IPS DF 6.9 (cell line): Measurements from ENCODE around the gene CD180.
"Not testable (repeated sequence)": the region's sequence is repeated elsewhere in the genome, so short reads cannot be mapped to it uniquely, and the experiment has no call there.

Experiments used
- DNase-seq: peaks from one replicate; pipeline ENCODE4 v3.0.0-alpha.2; 2013; ENCODE audit warnings: low read depth, low spot score
- H3K27ac ChIP-seq: one replicate; pipeline ENCODE4 v1.5.1; 2013; ENCODE audit warnings: low read length, control low read depth
- H3K27me3 ChIP-seq: 2 replicates; pipeline ENCODE4 v1.6.1; 2013; ENCODE audit warnings: mild to moderate bottlenecking, low read length; ENCODE audit not compliant: control insufficient read depth, insufficient read depth
- H3K36me3 ChIP-seq: 2 replicates; pipeline ENCODE4 v1.6.1; 2013; ENCODE audit warnings: low read length; ENCODE audit not compliant: control insufficient read depth, insufficient read depth
- H3K4me1 ChIP-seq: 2 replicates; pipeline ENCODE4 v1.6.1; 2013; ENCODE audit warnings: low read length; ENCODE audit not compliant: control insufficient read depth, insufficient read depth
- H3K4me3 ChIP-seq: 2 replicates; pipeline ENCODE4 v1.5.1; 2013; ENCODE audit warnings: mild to moderate bottlenecking, low read length
- H3K9me3 ChIP-seq: 2 replicates; pipeline ENCODE4 v1.6.1; 2013; ENCODE audit warnings: low read length, inconsistent platforms; ENCODE audit not compliant: control insufficient read depth, insufficient read depth
- WGBS: extraction: QIAGEN DNeasy Blood & Tissue Kit; methylation state at CpG from one replicate; pipeline ENCODE4 v1.1.7; 2013; ENCODE audit warnings: mixed read lengths, missing lambda C conversion rate; ENCODE audit not compliant: insufficient read length, insufficient coverage; 5-methylcytosine and 5-hydroxymethylcytosine counted together

CD180 gene

DNA sequence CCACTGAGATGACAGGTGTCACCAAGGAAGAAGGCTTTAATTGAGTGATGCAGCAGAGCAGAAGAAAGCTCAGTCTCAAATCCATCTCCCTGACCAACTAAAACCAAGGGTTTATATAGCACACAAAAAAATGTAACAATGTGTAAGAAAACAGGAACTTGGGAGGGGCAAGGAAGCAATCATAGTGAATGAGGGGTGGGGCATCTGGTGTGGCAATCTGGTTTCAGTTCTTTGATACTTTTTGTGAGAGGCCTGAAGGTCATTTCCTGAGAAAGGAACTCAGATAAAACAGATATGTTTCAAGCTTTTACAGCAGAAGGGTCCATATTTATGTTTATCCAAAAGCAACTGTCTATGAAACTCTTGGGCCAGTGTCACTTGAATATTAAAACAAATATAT, 19.7 kb downstream of the CD180 start:
- no peak for DNase-seq
- Histone ChIP-seq H3K4me1 (no peaks in the 10 kb centered on the region), H3K27me3 (no peaks in the 10 kb centered on the region), H3K27ac (no peak overlapping the region), H3K36me3 (no peaks in the 10 kb centered on the region), H3K4me3 (no peak overlapping the region), H3K9me3 (no peaks in the 10 kb centered on the region)

DNA sequence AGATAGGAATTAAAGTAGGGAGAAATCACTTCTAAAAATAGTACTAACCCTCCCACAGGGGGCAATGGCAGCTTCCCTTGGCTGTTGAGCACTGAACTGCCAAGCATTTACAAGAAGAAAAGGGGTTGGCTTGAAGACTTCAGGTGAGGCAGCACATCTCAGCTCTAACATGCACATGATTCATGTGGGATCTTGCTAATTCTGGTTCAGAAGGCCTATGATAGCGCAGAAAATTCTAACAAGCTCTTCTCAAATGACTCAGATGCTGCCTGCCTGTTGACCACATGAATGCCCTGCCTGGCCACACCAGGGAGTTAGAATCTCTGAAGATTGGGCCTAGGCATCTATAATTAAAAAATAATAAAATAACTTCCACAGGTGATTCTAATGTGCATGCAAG, 22.6 kb downstream of the CD180 start:
- Histone ChIP-seq H3K4me3 (no peak overlapping the region), H3K4me1 (no peaks in the 10 kb centered on the region), H3K27me3 (no peaks in the 10 kb centered on the region), H3K9me3 (no peaks in the 10 kb centered on the region), H3K27ac (no peak overlapping the region), H3K36me3 (no peaks in the 10 kb centered on the region)
- no CpG with 5 or more reads among the region's 1 CpG for WGBS
- DNase-seq: no peak

DNA sequence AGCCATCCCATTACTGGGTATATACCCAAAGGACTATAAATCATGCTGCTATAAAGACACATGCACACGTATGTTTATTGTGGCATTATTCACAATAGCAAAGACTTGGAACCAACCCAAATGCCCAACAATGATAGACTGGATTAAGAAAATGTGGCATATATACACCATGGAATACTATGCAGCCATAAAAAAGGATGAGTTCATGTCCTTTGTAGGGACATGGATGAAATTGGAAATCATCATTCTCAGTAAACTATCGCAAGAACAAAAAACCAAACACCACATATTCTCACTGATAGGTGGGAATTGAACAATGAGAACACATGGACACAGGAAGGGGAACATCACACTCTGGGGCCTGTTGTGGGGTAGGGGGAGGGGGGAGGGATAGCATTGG, 23.2 kb downstream of the CD180 start:
- not testable (repeated sequence) for H3K4me1 ChIP-seq, H3K27ac ChIP-seq, H3K36me3 ChIP-seq, H3K27me3 ChIP-seq, H3K4me3 ChIP-seq, DNase-seq, H3K9me3 ChIP-seq
- no CpG with 5 or more reads among the region's 2 CpGs for WGBS

DNA sequence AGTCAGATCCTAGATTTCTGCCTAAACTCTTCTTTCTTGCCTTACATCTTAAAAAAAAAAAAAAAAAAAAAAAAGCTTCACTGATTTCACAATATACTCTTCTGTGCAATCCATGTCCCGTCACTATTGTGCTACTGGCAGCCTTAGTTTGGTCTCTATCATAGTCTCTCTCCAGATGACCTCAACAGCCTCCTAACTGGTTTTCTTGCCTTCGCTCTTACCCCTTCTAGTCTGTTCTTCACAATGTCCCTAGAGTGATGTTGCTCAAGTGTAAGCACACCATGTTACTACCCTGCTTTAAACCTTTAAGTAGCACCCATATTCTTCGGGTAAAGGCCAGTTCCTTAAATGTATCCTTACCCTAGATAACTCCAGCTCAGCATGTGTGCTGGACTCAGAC, 25.8 kb downstream of the CD180 start:
- H3K27me3 ChIP-seq: no peaks in the 10 kb centered on the region
- WGBS: no CpG with 5 or more reads among the region's 3 CpGs

DNA sequence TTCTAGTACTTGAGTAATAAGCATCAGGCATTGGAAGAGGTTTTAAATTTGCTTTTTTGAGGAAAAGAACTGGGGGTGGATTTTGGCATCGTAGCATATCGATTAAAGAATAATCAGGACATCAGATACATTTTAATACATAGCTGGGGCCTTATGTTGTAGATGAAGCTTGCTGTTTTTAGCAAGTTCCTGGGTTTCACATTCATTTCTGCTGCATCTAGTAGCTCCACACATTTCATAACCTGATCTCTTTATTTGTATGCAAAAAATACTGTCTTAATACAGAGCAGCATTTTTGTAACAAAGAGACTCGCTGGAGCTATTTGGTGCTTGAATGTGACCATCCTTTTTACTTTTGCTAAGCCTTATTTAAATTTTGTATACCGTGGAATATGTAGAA, 28.5 kb downstream of the CD180 start:
- H3K27ac ChIP-seq: no peak overlapping the region
- H3K9me3 ChIP-seq: no peaks in the 10 kb centered on the region
- WGBS: no CpG with 5 or more reads among the region's 4 CpGs

More for the DNA sequence above, 25.8 kb downstream of the CD180 start:
- Histone ChIP-seq H3K9me3 (no peaks in the 10 kb centered on the region), H3K4me3 (no peak overlapping the region), H3K36me3 (no peaks in the 10 kb centered on the region), H3K27ac (no peak overlapping the region), H3K4me1 (peaks cover 2% of the 10 kb centered on the region; the same call in 1 of the 2 replicates)
- DNase-seq: no peak

DNA sequence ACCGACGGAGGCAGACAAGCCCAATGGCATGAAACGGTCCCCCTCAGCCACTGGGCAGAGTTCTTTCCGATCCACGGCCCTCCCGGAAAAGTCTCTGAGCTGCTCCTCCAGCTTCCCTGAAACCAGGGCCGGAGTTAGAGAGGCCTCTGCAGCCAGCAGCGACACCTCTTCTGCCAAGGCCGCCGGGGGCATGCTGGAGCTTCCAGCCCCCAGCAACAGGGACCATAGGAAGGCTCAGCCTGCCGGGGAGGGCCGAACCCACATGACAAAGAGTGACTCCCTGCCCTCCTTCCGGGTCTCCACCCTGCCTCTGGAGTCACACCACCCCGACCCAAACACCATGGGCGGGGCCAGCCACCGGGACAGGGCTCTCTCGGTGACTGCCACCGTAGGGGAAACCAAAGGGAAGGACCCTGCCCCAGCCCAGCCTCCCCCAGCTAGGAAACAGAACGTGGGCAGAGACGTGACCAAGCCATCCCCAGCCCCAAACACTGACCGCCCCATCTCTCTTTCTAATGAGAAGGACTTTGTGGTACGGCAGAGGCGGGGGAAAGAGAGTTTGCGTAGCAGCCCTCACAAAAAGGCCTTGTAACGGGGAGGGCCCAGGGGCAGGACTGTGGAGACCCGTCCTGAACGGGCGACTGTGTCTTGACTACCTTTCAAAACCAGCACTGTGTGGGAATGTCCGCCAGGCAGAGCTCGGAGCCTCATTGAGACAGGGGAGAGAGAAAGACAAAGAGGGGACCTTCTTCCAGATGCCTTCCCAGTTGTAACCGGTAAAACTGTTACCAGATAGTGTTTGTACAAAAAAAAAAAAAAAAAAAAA, 29.9 kb downstream of the CD180 start:
- Histone ChIP-seq H3K27ac (no peak overlapping the region), H3K4me3 (no peak overlapping the region; the same call in 1 of the 2 replicates)
- DNase-seq: no peak

More for the DNA sequence above, 28.5 kb downstream of the CD180 start:
- no peaks in the 10 kb centered on the region for H3K36me3 ChIP-seq
- peaks cover 5% of the 10 kb centered on the region for H3K4me1 ChIP-seq
- H3K27me3 ChIP-seq: no peaks in the 10 kb centered on the region
- no peak overlapping the region for H3K4me3 ChIP-seq
- DNase-seq: no peak

DNA sequence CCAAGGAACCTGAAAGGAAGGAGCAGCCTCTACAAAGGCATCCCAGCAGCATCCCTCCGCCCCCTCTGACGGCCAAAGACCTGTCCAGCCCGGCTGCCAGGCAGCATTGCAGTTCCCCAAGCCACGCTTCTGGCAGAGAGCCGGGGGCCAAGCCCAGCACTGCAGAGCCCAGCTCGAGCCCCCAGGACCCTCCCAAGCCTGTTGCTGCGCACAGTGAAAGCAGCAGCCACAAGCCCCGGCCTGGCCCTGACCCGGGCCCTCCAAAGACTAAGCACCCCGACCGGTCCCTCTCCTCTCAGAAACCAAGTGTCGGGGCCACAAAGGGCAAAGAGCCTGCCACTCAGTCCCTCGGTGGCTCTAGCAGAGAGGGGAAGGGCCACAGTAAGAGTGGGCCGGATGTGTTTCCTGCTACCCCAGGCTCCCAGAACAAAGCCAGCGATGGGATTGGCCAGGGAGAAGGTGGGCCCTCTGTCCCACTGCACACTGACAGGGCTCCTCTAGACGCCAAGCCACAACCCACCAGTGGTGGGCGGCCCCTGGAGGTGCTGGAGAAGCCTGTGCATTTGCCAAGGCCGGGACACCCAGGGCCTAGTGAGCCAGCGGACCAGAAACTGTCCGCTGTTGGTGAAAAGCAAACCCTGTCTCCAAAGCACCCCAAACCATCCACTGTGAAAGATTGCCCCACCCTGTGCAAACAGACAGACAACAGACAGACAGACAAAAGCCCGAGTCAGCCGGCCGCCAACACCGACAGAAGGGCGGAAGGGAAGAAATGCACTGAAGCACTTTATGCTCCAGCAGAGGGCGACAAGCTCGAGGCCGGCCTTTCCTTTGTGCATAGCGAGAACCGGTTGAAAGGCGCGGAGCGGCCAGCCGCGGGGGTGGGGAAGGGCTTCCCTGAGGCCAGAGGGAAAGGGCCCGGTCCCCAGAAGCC, 30.8 kb downstream of the CD180 start:
- peak; percentile 84 for DNase-seq
- Histone ChIP-seq H3K27me3 (no peaks in the 10 kb centered on the region), H3K27ac (no peak overlapping the region), H3K9me3 (no peaks in the 10 kb centered on the region), H3K4me1 (peaks cover 5% of the 10 kb centered on the region), H3K4me3 (no peak overlapping the region), H3K36me3 (no peaks in the 10 kb centered on the region)
- no CpG with 5 or more reads among the region's 36 CpGs for WGBS

More for the DNA sequence above, 29.9 kb downstream of the CD180 start:
- Histone ChIP-seq H3K4me1 (peaks cover 5% of the 10 kb centered on the region), H3K27me3 (no peaks in the 10 kb centered on the region), H3K36me3 (no peaks in the 10 kb centered on the region), H3K9me3 (no peaks in the 10 kb centered on the region)
- no CpG with 5 or more reads among the region's 31 CpGs for WGBS

DNA sequence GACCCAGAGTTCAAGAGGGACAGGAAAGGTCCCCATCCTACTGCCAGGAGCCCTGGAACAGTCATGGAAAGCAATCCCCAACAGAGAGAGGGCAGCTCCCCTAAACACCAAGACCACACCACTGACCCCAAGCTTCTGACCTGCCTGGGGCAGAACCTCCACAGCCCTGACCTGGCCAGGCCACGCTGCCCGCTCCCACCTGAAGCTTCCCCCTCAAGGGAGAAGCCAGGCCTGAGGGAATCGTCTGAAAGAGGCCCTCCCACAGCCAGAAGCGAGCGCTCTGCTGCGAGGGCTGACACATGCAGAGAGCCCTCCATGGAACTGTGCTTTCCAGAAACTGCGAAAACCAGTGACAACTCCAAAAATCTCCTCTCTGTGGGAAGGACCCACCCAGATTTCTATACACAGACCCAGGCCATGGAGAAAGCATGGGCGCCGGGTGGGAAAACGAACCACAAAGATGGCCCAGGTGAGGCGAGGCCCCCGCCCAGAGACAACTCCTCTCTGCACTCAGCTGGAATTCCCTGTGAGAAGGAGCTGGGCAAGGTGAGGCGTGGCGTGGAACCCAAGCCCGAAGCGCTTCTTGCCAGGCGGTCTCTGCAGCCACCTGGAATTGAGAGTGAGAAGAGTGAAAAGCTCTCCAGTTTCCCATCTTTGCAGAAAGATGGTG, 31.6 kb downstream of the CD180 start:
- DNase-seq: no peak
- H3K27ac ChIP-seq: no peak overlapping the region
- H3K9me3 ChIP-seq: no peaks in the 10 kb centered on the region
- no peaks in the 10 kb centered on the region for H3K36me3 ChIP-seq
- no peak overlapping the region for H3K4me3 ChIP-seq
- peaks cover 5% of the 10 kb centered on the region for H3K4me1 ChIP-seq
- H3K27me3 ChIP-seq: no peaks in the 10 kb centered on the region
- no CpG with 5 or more reads among the region's 17 CpGs for WGBS

DNA sequence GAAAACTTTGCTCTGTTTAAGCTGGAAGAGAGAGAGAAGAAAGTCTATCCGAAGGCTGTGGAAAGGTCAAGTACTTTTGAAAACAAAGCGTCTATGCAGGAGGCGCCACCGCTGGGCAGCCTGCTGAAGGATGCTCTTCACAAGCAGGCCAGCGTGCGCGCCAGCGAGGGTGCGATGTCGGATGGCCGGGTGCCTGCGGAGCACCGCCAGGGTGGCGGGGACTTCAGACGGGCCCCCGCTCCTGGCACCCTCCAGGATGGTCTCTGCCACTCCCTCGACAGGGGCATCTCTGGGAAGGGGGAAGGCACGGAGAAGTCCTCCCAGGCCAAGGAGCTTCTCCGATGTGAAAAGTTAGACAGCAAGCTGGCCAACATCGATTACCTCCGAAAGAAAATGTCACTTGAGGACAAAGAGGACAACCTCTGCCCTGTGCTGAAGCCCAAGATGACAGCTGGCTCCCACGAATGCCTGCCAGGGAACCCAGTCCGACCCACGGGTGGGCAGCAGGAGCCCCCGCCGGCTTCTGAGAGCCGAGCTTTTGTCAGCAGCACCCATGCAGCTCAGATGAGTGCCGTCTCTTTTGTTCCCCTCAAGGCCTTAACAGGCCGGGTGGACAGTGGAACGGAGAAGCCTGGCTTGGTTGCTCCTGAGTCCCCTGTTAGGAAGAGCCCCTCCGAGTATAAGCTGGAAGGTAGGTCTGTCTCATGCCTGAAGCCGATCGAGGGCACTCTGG, 32.6 kb downstream of the CD180 start:
- no peak overlapping the region for H3K27ac ChIP-seq
- H3K27me3 ChIP-seq: no peaks in the 10 kb centered on the region
- no peaks in the 10 kb centered on the region for H3K36me3 ChIP-seq
- H3K9me3 ChIP-seq: no peaks in the 10 kb centered on the region
- no peak overlapping the region for H3K4me3 ChIP-seq
- peaks cover 5% of the 10 kb centered on the region for H3K4me1 ChIP-seq
- WGBS: no CpG with 5 or more reads among the region's 33 CpGs
- DNase-seq: no peak
